EH (cell line): ENCODE measurements around the gene ITGA7.

Experiments used
- DNase-seq: peaks from one replicate; pipeline ENCODE4 v3.0.0-alpha.2; 2015; ENCODE audit warnings: low read depth

Gene ITGA7

GRCh38 chr12:55700255-55701018, 7.3 kb downstream of the ITGA7 start:
- DNase-seq, result peak; percentile 48

GRCh38 chr12:55699471-55700055, 8.1 kb downstream of the ITGA7 start:
- no peak for DNase-seq

- DNase-seq, result no peak
Observed at GRCh38 chr12:55698965-55699364, 8.7 kb downstream of the ITGA7 start.

- DNase-seq, result no peak
Observed at GRCh38 chr12:55698241-55698955, 9.3 kb downstream of the ITGA7 start.

GRCh38 chr12:55697686-55698085, 10.0 kb downstream of the ITGA7 start:
- DNase-seq, result no peak

DNA sequence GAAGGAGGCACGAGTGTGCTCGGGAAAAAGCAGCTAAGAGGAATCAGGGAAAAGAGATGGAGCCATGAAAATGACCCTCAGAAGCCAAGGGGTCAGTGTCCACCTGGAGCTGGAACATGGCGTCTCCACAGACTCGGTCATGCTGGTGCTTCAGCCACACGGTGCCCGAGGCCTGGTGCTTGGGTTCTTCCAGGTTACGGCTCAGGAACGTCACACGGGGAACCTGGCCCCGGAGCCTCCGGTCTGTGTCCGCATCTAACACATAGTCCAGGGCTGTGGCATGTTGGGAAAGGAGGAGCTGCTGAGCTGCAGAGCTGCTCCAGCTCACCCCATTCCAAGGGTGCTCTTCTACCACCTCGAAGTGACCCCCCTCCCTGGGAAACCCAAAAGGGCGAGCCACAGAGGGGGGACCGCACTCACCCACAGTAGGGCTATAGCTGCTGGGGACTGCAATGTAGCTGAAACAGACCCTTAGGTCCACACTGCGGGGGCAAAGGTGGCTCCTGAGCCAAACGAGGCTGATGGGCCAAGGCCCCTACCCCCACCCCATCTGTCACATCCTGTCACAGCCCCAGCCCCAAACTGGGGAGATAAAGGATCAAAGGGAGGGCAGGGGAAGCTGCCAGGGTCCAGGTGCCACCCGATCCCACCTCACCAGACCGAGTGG, 10.8 kb downstream of the ITGA7 start:
- DNase-seq, result no peak

DNA sequence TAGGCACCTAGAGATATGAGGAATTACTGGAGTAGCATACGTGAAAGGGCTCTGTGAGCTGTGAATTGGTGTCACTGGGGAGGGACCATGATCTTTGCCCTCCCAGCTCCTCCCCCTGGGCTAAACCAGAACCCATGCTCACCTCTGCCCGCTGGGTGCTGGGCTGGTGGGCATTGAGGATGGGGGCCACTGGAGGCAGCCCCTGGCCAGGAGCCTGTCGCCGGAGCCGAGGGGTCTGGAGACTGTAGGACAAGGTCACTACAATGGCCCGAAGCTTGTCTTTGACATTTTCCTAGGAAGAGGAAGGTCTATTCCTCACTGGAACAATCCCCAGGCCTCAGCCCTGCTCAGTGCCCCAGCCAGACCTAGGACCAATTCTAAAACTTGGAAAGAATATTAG, 11.6 kb downstream of the ITGA7 start:
- no peak for DNase-seq

GRCh38 chr12:55695349-55695748, 12.4 kb downstream of the ITGA7 start:
- no peak for DNase-seq

GRCh38 chr12:55694651-55695050, 13.1 kb downstream of the ITGA7 start:
- no peak for DNase-seq

GRCh38 chr12:55694188-55694515, 13.6 kb downstream of the ITGA7 start:
- no peak for DNase-seq

GRCh38 chr12:55693323-55694187, 14.1 kb downstream of the ITGA7 start:
- DNase-seq, result no peak

GRCh38 chr12:55692631-55693322, 14.9 kb downstream of the ITGA7 start:
- DNase-seq, result no peak

DNA sequence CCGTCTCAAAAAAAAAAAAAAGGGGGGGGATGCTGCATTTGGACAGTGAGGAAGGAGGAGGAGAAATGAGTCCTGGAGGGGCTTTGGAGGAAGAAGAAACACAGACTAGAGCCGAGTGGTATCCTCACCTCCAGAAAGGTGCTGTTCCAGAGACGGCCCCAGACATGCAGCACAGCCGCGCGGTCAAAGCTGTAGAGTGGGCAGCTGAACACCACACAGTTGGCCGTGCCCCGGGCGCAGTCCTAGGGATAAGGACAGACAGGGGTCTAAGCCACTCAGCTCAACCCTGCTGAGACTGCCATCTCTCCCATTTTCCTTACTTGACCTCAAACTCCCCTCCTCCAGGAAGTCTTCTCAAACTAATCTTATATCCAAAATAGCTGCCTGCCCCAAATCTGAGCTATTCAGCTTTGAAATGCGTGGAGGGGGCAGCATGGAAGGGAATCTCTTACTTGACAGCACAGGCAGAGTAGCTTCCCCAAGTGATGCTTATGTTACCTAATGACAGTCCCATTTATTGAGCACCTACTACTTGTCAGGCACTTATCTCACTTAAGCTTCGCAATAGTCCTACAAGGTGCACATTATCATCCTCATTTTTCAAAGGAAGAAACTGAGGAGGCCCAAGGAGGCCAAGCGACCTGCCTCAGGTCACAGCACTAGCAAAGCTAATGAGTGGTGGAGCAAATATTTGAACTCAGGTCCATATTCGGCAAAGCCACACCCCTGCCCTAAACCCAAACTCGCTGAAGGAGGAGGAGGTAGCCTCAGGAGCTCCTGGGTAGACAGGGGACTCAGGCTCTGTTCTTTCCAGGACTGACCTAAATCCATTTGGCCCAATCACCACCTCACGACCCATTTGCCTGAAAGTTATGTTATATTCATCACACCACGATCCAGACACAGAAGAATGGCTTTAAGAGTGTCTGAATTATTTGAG, 18.7 kb downstream of the ITGA7 start:
- no peak for DNase-seq

DNA sequence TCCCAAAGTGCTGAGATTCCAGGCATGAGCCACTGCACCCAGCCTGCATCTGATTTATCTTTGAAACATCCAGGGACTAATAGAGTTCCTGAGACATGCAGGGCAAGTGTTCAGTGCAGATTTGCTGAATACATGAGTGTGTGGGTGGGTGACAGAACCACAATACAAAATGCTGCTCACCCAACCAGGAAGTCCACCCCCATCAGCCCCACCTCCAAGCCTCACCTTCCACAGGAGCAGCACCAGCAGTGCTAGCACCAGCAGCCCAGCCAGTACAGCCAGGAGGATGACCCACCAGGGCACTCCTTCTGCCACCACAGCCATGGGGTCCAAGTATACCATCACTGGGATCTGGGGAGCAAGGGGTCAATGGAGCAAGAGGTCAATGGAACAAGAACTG, 20.0 kb downstream of the ITGA7 start:
- no peak for DNase-seq

- DNase-seq, result peak; percentile 15
Observed at GRCh38 chr12:55686366-55687010, 21.2 kb downstream of the ITGA7 start.

GRCh38 chr12:55685671-55686070, 22.0 kb downstream of the ITGA7 start:
- DNase-seq, result no peak

DNA sequence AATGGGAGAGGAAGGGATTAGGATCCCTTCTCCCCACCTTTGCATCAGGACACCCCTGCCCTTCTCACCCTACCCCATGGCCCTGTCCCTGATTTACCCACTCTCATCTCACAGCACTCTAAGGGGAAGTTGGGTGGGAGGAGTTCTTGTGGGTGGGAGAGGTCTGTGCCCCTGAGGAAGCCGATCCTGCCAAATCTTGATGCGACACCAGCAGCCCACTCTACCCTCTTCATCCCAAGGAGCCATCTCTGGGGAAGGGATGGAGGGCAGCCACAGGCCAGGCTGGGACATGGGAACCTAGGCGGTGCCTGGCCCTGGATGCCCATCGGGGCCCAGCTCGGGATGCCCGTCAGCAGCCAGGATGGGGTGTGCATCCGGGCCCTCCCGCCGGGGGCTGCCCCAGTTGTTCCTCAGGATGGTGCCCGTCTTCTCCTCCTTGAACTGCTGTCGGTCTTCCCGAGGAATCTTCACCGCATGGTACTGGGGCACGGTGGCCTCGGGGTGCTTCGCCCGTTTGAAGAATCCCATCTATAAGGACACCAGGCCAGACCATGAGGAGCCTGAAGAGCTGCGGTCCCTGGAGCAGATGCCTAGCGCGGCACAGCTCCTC, 22.8 kb downstream of the ITGA7 start:
- DNase-seq, result no peak

DNA sequence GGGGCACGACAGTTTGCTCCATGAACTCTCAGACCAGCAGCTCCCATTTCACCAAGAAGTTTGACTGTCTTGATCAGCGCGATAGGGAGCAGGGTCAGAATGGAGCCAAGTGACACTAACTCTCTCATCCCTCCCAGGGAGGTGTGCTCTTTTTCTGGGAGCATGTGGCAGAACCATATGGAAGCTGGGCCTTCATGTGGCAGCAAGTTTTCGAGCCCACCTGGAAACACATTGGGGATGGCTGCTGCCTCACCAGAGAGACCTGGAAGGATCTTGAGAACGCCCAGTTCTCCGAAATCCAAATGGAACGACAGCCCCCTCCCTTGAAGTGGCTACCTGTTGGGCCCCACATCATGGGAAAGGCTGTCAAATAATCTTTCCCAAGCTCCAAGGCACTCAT, 24.0 kb downstream of the ITGA7 start:
- DNase-seq, result no peak
